Uterus (tissue), 2 donors: ENCODE measurements around the gene GALNT1.

Experiments
- CTCF ChIP-seq, 4 experiments: fragments of 200-600 bp in 2 of 4; fragments of 450-650 bp in 2 of 4; sonication (generic) in 2 of 4; IDR thresholded peaks; one replicate each; pipeline ENCODE4 v1.5.1; 2016 to 2019; ENCODE audit warnings: antibody characterized with exemption in 4 of 4, mild to moderate bottlenecking in 2 of 4, moderate library complexity in 1 of 4
- POLR2A ChIP-seq, 2 donors: fragments of 450-650 bp; IDR thresholded peaks; one replicate each; pipeline ENCODE4 v1.6.1; 2016; ENCODE audit warnings: antibody characterized with exemption in 2 of 2, mild to moderate bottlenecking in 1 of 2, moderate library complexity in 1 of 2

DNA sequence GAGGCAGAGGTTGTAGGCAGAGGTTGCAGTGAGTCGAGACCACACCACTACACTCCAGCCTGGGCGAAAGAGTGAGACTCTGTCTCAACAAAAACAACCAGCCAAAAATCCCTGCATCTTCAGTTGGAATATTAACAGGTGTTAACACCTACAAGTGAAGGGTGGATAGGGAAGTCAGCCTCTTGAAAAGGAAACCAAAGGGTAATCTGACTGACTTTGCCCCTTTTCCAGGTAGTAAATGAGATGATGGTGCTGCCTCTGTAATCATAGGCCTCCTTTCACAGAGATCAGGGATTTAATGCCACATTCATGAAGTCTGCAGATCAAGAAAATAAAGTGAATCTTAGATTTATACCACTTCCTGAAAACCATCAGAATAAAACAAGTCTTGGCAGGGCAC is 133.6 kb downstream of the GALNT1 start:
- TF ChIP-seq CTCF (IDR thresholded peaks at IDR 0.05) (no peak), POLR2A (IDR thresholded peaks at IDR 0.05) (no peak)
